ENCODE data around the gene IRGQ.

IRGQ gene

DNA sequence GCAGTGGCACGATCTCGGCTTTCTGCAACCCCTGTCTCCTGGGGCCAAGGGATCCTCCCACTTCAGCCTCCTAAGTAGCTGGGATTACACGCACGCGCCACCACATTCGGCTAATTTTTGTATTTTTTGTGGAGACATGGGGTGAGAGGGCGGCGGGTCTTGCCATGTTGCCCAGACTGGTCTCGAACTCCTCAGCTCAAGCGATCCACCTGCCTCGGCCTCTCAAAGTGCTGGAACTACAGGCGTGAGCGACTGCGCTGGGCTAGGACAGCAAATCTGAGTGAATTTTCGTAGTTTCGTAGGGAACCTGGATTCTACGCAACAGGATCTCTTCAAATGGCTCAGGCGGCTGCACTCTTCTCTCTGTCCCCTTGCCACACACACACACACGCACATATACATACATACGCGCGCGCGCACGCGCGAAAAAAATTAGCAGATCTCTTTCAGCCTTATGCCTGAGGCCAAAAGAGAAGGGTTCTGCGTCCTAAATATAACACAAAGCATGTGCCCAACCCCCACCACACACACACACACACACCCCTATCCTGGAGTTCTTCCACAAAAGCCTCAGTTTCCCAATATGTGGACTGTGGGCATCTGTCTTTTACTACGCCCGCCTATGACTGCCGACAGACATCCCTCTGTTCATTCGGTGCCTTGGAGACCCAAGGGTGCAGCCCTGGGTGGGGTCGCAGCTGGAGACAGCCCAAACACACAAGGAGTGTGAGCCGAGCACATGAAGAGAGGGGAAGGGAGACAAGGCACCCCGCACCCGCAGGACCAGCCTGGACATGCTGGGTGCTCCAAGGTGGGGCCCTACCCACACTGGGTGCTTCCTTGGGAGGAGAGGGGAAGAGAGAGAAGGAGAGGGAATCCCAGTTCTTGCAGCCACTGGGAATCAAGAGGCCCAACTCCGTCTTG is 19.7 kb downstream of the IRGQ start:
- DNase-seq (ENCODE audit: insufficient read length, low spot score) (no peak), FAIRE-seq (no peak)
- TF ChIP-seq SPI1 (IDR thresholded peaks at IDR 0.05; ENCODE audit: low read depth, low read length) (no peak), POLR2A (IDR thresholded peaks at IDR 0.05; ENCODE audit: low read depth, low read length) (no peak), POLR2AphosphoS5 (IDR thresholded peaks at IDR 0.05; ENCODE audit: low read depth, low read length) (no peak), PAX5 (IDR thresholded peaks at IDR 0.05; ENCODE audit: insufficient read depth, low read length, severe bottlenecking) (no peak), POU2F2 (IDR thresholded peaks at IDR 0.05; ENCODE audit: low read depth, low read length) (no peak), TAF1 (IDR thresholded peaks at IDR 0.05; ENCODE audit: low read depth, low read length) (no peak)

DNA sequence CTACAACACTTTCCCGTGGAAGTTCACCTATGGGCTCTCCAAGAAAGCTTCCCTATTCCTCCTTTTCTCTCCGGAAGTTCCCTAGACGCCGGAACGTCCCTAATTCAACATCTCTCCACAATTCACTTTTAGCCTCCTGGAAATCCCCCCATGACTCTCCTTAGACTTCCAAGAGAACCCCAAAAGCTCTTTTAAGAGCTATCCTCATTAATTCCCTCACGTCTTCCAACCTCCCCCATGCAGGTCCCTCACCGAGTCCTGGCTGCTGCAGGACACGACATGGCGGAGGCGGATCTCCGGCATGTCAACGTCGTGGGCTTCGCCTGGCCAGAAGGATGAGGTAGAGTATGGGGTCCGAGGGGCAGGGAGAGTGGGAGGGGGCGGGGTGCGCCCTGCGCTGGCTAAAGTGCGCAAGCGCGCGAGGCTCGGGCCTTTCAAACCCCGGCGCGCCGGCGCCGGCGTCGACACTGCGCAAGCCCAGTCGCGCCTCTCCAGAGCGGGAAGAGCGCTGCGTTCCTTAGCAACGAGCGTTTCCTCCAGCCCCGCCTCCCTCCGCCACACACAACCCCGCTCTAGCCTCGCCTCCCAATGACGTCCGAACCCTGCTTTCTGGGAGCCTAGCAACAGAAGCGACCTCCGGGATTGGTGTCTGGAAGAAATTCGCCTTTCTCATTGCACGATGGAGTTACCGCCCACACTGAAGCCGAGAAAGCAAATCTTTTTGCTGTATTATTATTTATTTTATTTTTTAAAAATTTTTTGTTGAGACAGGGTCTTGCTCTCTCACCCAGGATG is 20.6 kb downstream of the IRGQ start, which contains the start of the genes PINLYP and XRCC1:
PINLYP (plus strand) TSS at position 646 of the 795 bp plus-strand sequence. CDS start 1,391 bp downstream, outside the sequence.
XRCC1 (minus strand) TSS at position 372 of the 795 bp plus-strand sequence; CDS start at position 303, 69 bp downstream.
- TF ChIP-seq POLR2AphosphoS5 (IDR thresholded peaks at IDR 0.05; ENCODE audit: low read depth, low read length) (no peak), TAF1 (IDR thresholded peaks at IDR 0.05; ENCODE audit: low read depth, low read length) (no peak), PAX5 (IDR thresholded peaks at IDR 0.05; ENCODE audit: insufficient read depth, low read length, severe bottlenecking) (no peak), POU2F2 (IDR thresholded peaks at IDR 0.05; ENCODE audit: low read depth, low read length) (no peak), SPI1 (IDR thresholded peaks at IDR 0.05; ENCODE audit: low read depth, low read length) (no peak), POLR2A (IDR thresholded peaks at IDR 0.05; ENCODE audit: low read depth, low read length) (no peak)
- DNase-seq (ENCODE audit: insufficient read length, low spot score) = peak; percentile 97
- peak; percentile 100 for FAIRE-seq

DNA sequence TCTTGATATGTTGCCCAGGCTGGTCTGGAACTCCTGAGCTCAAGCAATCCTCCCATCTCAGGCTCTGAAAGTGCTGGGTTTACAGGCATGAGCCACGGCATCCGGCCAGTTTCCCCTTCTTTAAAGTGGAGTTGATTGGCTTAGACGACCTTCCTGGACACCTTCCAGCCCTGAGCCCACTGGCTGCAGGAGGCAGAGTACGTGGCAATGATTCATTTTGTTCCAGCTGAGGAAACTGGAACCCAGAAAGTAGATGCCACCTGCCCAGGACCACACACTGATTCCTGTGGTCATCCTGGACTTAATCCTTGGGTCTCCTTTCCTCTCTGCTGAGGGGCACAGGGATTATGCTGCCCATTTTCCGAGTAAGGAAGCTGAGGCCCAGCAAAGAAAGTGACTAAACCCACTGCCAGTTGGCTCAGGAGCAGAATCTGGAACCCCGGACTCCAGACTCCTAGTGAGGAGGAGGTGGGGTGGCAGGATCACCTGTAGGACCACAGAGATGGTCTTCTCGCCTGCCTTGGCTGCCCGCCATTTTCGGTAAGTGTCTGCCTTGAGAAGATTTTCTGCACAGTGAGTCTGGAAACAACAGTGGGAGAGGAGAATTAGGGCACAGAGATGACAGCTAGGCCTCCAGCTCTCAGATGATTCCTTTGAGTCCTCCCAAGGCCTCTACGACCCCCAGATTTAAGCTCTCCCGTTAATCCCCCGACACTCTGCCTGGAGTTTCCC is 21.3 kb downstream of the IRGQ start:
- FAIRE-seq = peak; percentile 9
- DNase-seq (ENCODE audit: insufficient read length, low spot score) = no peak
- TF ChIP-seq POLR2AphosphoS5 (IDR thresholded peaks at IDR 0.05; ENCODE audit: low read depth, low read length) = no peak
- no peak for TF ChIP-seq TAF1 (IDR thresholded peaks at IDR 0.05; ENCODE audit: low read depth, low read length)
- TF ChIP-seq SPI1 (IDR thresholded peaks at IDR 0.05; ENCODE audit: low read depth, low read length) = no peak
- no peak for TF ChIP-seq POLR2A (IDR thresholded peaks at IDR 0.05; ENCODE audit: low read depth, low read length)
- no peak for TF ChIP-seq POU2F2 (IDR thresholded peaks at IDR 0.05; ENCODE audit: low read depth, low read length)
- no peak for TF ChIP-seq PAX5 (IDR thresholded peaks at IDR 0.05; ENCODE audit: insufficient read depth, low read length, severe bottlenecking)

DNA sequence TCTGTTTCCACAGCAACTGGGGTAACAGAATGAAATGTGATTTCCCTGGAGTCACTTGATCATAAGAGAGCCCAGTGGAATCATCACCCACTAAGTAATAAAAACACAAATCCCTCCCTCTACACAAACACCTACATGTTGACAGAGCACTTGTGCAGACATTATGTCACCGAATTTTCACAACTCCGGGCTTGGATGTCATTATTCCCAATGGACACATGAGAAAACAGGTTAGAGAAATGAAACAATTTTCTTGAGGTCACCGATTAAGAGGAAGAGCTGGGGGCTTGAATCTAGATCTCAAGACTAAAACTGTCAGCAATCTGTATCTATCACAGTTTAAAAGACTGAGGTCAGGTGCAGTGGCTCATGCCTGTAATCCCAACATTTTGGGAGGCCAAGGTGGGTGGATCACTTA is 23.8 kb downstream of the IRGQ start:
- FAIRE-seq (no peak), DNase-seq (ENCODE audit: insufficient read length, low spot score) (no peak)
- TF ChIP-seq POLR2A (IDR thresholded peaks at IDR 0.05; ENCODE audit: low read depth, low read length) (no peak), PAX5 (IDR thresholded peaks at IDR 0.05; ENCODE audit: insufficient read depth, low read length, severe bottlenecking) (no peak), POLR2AphosphoS5 (IDR thresholded peaks at IDR 0.05; ENCODE audit: low read depth, low read length) (no peak), TAF1 (IDR thresholded peaks at IDR 0.05; ENCODE audit: low read depth, low read length) (no peak), POU2F2 (IDR thresholded peaks at IDR 0.05; ENCODE audit: low read depth, low read length) (no peak), SPI1 (IDR thresholded peaks at IDR 0.05; ENCODE audit: low read depth, low read length) (no peak)

DNA sequence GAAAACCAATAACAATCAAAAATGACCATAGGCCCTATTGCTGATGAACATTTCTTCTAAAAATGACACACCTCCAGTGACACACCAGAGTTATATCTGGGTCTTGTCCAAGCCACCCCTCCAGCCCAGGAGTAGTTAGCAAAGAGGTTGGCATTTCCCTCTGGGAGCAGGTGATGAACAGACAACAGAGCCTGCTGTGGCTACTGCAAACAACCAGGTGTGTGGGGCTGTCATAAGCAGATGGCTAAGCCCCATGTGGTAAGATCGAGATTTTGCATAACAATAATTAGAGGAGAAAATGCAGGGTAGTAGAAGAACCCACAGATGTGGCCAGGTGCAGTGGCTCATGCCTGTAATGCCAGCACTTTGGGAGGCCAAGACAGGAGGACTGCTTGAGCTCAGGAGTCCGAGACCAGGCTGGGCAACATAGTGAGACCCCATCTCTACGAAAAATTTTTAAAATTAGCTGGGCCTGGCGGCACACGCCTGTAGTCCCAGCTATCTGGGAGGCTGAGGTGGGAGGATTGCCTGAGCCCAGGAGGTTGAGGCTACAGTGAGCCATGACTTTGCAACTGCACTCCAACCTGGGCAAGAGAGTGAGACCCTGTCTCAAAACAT is 25.7 kb downstream of the IRGQ start:
- TF ChIP-seq POLR2AphosphoS5 (IDR thresholded peaks at IDR 0.05; ENCODE audit: low read depth, low read length) (no peak), POLR2A (IDR thresholded peaks at IDR 0.05; ENCODE audit: low read depth, low read length) (no peak), SPI1 (IDR thresholded peaks at IDR 0.05; ENCODE audit: low read depth, low read length) (no peak), TAF1 (IDR thresholded peaks at IDR 0.05; ENCODE audit: low read depth, low read length) (no peak), POU2F2 (IDR thresholded peaks at IDR 0.05; ENCODE audit: low read depth, low read length) (no peak), PAX5 (IDR thresholded peaks at IDR 0.05; ENCODE audit: insufficient read depth, low read length, severe bottlenecking) (no peak)
- FAIRE-seq = no peak
- no peak for DNase-seq (ENCODE audit: insufficient read length, low spot score)

DNA sequence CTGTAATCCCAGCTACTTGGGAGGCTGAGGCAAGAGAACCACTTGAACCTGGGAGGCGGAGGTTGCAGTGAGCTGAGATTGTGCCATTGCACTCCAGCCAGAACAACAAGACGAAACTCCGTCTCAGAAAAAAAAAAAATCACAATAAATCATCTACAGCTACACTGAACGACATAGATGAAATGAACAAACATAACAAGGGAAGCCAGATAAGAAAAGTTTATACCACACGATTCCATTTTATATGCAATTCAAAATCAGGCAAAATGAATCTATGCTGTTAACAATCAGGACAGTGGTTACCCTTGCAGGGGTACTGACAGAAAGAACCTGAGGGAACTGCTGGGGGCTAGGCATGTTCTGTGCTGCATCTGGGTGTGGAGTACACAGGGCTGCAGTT is 26.3 kb downstream of the IRGQ start:
- no peak for DNase-seq (ENCODE audit: insufficient read length, low spot score)
- TF ChIP-seq POLR2A (IDR thresholded peaks at IDR 0.05; ENCODE audit: low read depth, low read length) = no peak
- no peak for TF ChIP-seq POLR2AphosphoS5 (IDR thresholded peaks at IDR 0.05; ENCODE audit: low read depth, low read length)
- TF ChIP-seq POU2F2 (IDR thresholded peaks at IDR 0.05; ENCODE audit: low read depth, low read length) = no peak
- TF ChIP-seq SPI1 (IDR thresholded peaks at IDR 0.05; ENCODE audit: low read depth, low read length) = no peak
- TF ChIP-seq PAX5 (IDR thresholded peaks at IDR 0.05; ENCODE audit: insufficient read depth, low read length, severe bottlenecking) = no peak
- TF ChIP-seq TAF1 (IDR thresholded peaks at IDR 0.05; ENCODE audit: low read depth, low read length) = no peak
- FAIRE-seq = no peak

DNA sequence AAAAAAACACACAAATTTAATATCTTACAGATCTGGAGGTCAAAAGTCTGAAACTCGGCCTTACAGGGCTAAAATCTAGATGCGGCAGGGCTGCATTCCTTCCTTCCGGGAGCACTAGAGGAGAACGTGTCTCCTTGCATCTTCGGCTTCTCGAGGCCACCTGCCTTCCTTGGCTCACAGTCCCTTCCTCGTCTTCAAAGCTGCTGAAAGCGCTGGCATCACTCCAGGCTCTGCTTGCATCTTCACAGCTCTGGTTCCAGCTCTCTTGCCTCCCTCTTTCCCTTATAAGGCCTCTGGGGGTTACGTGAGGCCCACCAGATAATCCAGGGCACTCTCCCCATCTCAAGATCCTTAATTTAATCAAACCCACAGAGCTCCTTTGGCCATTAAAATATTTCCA is 31.1 kb downstream of the IRGQ start:
- TF ChIP-seq SPI1 (IDR thresholded peaks at IDR 0.05; ENCODE audit: low read depth, low read length) = no peak
- no peak for TF ChIP-seq POU2F2 (IDR thresholded peaks at IDR 0.05; ENCODE audit: low read depth, low read length)
- no peak for TF ChIP-seq PAX5 (IDR thresholded peaks at IDR 0.05; ENCODE audit: insufficient read depth, low read length, severe bottlenecking)
- TF ChIP-seq TAF1 (IDR thresholded peaks at IDR 0.05; ENCODE audit: low read depth, low read length) = no peak
- TF ChIP-seq POLR2A (IDR thresholded peaks at IDR 0.05; ENCODE audit: low read depth, low read length) = no peak
- no peak for TF ChIP-seq POLR2AphosphoS5 (IDR thresholded peaks at IDR 0.05; ENCODE audit: low read depth, low read length)
- no peak for FAIRE-seq
- DNase-seq (ENCODE audit: insufficient read length, low spot score) = no peak

DNA sequence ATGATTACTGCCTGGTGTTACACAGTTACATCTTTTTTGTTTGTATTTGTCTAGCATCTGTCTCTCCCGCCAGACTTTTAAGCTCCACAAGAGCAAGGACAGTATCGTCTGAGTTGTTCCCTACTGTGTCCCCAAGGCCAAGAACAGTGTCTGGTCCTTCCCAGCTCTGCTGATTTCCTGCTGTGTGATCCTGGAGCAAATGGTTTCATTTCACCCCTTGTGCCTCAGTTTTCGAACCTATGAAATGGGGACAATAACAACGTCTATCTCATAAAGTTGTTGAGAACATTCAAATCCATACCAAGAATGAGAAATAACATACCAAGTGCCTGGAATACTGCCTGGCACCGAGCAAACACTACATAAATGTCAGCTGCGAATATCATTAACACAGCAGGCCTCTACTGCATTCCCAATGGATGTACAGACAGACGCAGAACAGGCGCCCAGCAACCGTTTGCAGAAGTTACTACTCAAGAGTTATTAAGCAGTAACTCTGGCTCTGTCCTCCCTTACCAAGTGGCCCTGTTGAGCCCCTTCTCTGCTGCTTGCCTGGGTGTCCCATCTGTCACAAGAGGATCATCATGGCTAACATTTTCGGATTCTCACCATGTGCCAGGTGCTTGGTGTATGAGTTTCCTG is 32.0 kb downstream of the IRGQ start:
- no peak for TF ChIP-seq TAF1 (IDR thresholded peaks at IDR 0.05; ENCODE audit: low read depth, low read length)
- no peak for TF ChIP-seq POU2F2 (IDR thresholded peaks at IDR 0.05; ENCODE audit: low read depth, low read length)
- no peak for TF ChIP-seq SPI1 (IDR thresholded peaks at IDR 0.05; ENCODE audit: low read depth, low read length)
- no peak for TF ChIP-seq PAX5 (IDR thresholded peaks at IDR 0.05; ENCODE audit: insufficient read depth, low read length, severe bottlenecking)
- TF ChIP-seq POLR2AphosphoS5 (IDR thresholded peaks at IDR 0.05; ENCODE audit: low read depth, low read length) = no peak
- no peak for TF ChIP-seq POLR2A (IDR thresholded peaks at IDR 0.05; ENCODE audit: low read depth, low read length)
- DNase-seq (ENCODE audit: insufficient read length, low spot score) (no peak), FAIRE-seq (no peak)

Measured in GM12891 (cell line).